ENCODE data around the gene TRAF3.

TRAF3 gene

GRCh38 chr14:102908766-102909455 is 131.7 kb downstream of the TRAF3 start:
- no peak for DNase-seq (ENCODE audit: low read depth)

GRCh38 chr14:102909462-102909861 is 132.2 kb downstream of the TRAF3 start:
- no peak for DNase-seq (ENCODE audit: low read depth)

- DNase-seq (ENCODE audit: low read depth): no peak
Measured at GRCh38 chr14:102909911-102910310, 132.7 kb downstream of the TRAF3 start.

GRCh38 chr14:102910442-102910841 is 133.2 kb downstream of the TRAF3 start:
- no peak for DNase-seq (ENCODE audit: low read depth)

- no peak for DNase-seq (ENCODE audit: low read depth)
Measured at GRCh38 chr14:102911541-102911951, 134.3 kb downstream of the TRAF3 start.

- DNase-seq (ENCODE audit: low read depth): no peak
Measured at GRCh38 chr14:102911991-102912761, 134.9 kb downstream of the TRAF3 start.

- DNase-seq (ENCODE audit: low read depth): no peak
Measured at GRCh38 chr14:102913341-102914211, 136.3 kb downstream of the TRAF3 start.

GRCh38 chr14:102914474-102915291 is 137.4 kb downstream of the TRAF3 start:
- no peak for DNase-seq (ENCODE audit: low read depth)

- DNase-seq (ENCODE audit: low read depth): no peak
Measured at GRCh38 chr14:102915292-102916110, 138.3 kb downstream of the TRAF3 start.

GRCh38 chr14:102916347-102917055 is 139.3 kb downstream of the TRAF3 start:
- no peak for DNase-seq (ENCODE audit: low read depth)

GRCh38 chr14:102917056-102917385 is 139.8 kb downstream of the TRAF3 start:
- no peak for DNase-seq (ENCODE audit: low read depth)

GRCh38 chr14:102917469-102918211 is 140.4 kb downstream of the TRAF3 start:
- peak; percentile 38 for DNase-seq (ENCODE audit: low read depth)

GRCh38 chr14:102918438-102918837 is 141.2 kb downstream of the TRAF3 start:
- DNase-seq (ENCODE audit: low read depth): no peak

GRCh38 chr14:102920273-102920997 is 143.2 kb downstream of the TRAF3 start:
- no peak for DNase-seq (ENCODE audit: low read depth)

- DNase-seq (ENCODE audit: low read depth): no peak
Measured at GRCh38 chr14:102920998-102921304, 143.7 kb downstream of the TRAF3 start.

GRCh38 chr14:102922490-102923200 is 145.4 kb downstream of the TRAF3 start, which contains the start of gene AMN:
AMN (plus strand) TSS chr14:102922663; CDS start chr14:102922689, 26 bp downstream.
- DNase-seq (ENCODE audit: low read depth): no peak

- no peak for DNase-seq (ENCODE audit: low read depth)
Measured at GRCh38 chr14:102923201-102923924, 146.1 kb downstream of the TRAF3 start.
